ENCODE data around the gene TFB1M. TPM values are rescaled to one million over a fixed set of nuclear protein-coding genes. Genes with fewer than 3 reads are reported as not detected.
A peak's percentile ranks its signal among the peaks of the same experiment; 100 is the strongest.
"Not testable (repeated sequence)": the region's sequence is repeated elsewhere in the genome, so short reads cannot be mapped to it uniquely, and the experiment has no call there.

Gene TFB1M
- total RNA-seq, 4 donors from 2014 or later, result 11.4 to 26.4 (median 13.3) TPM

GRCh38 chr6:155270561-155271091, 43.7 kb downstream of the TFB1M start:
- peaks cover 0 to 6% (median 0%) of the 10 kb centered on the region in 4 donors for H3K4me1 ChIP-seq
- H3K9me3 ChIP-seq, result no peaks in the 10 kb centered on the region
- H3K4me3 ChIP-seq, result no peak overlapping the region
- H3K27ac ChIP-seq, result no peak overlapping the region
- H3K36me3 ChIP-seq, result no peaks in the 10 kb centered on the region
- TF ChIP-seq CTCF (IDR thresholded peaks at IDR 0.05) (no peak), POLR2A (IDR thresholded peaks at IDR 0.05) (no peak)
- H3K27me3 ChIP-seq, result no peaks in the 10 kb centered on the region
- DNase-seq, result no peak

- Histone ChIP-seq H3K27me3 (no peaks in the 10 kb centered on the region), H3K4me1 (peaks cover 0 to 6% (median 0%) of the 10 kb centered on the region in 4 donors), H3K9me3 (no peaks in the 10 kb centered on the region), H3K27ac (no peak overlapping the region), H3K36me3 (no peaks in the 10 kb centered on the region), H3K4me3 (no peak overlapping the region)
- no peak for DNase-seq
- TF ChIP-seq CTCF (IDR thresholded peaks at IDR 0.05), result no peak
- no peak for TF ChIP-seq POLR2A (IDR thresholded peaks at IDR 0.05)
Observed at GRCh38 chr6:155269765-155270164, 44.5 kb downstream of the TFB1M start.

- H3K4me1 ChIP-seq, H3K36me3 ChIP-seq, H3K9me3 ChIP-seq, DNase-seq, H3K27me3 ChIP-seq, H3K4me3 ChIP-seq, H3K27ac ChIP-seq: not testable (repeated sequence)
- peak in 4 of 6 experiments; percentile 32 to 43 (median 36) for TF ChIP-seq CTCF (IDR thresholded peaks at IDR 0.05)
Observed at GRCh38 chr6:155268088-155268867, 46.0 kb downstream of the TFB1M start.

- TF ChIP-seq CTCF (IDR thresholded peaks at IDR 0.05), result no peak
- TF ChIP-seq POLR2A (IDR thresholded peaks at IDR 0.05), result no peak
- no peak for DNase-seq
- H3K27me3 ChIP-seq, result no peaks in the 10 kb centered on the region
- no peaks in the 10 kb centered on the region for H3K36me3 ChIP-seq
- H3K9me3 ChIP-seq, result no peaks in the 10 kb centered on the region
- no peak overlapping the region for H3K27ac ChIP-seq
- no peak overlapping the region for H3K4me3 ChIP-seq
- no peaks in the 10 kb centered on the region for H3K4me1 ChIP-seq
Observed at GRCh38 chr6:155267411-155267810, 46.9 kb downstream of the TFB1M start.

GRCh38 chr6:155265843-155266535, 48.3 kb downstream of the TFB1M start:
- Histone ChIP-seq H3K4me3 (no peak overlapping the region), H3K9me3 (no peaks in the 10 kb centered on the region), H3K4me1 (no peaks in the 10 kb centered on the region), H3K36me3 (no peaks in the 10 kb centered on the region), H3K27ac (no peak overlapping the region), H3K27me3 (no peaks in the 10 kb centered on the region)
- no peak for DNase-seq
- TF ChIP-seq POLR2A (IDR thresholded peaks at IDR 0.05) (no peak), CTCF (IDR thresholded peaks at IDR 0.05) (no peak)
